GM18861 (cell line): ENCODE measurements around the gene GATAD2A.

Experiments
- ATAC-seq: cut with Tn5 transposase; IDR thresholded peaks from one replicate; pipeline ENCODE4 v1.9.1; 2021; ENCODE audit not compliant: unreplicated experiment

GATAD2A gene

GRCh38 chr19:19505669-19506326 is 100.3 kb downstream of the GATAD2A start:
- no peak for ATAC-seq

- ATAC-seq = no peak
Measured at GRCh38 chr19:19506592-19506991, 101.1 kb downstream of the GATAD2A start.

- ATAC-seq = no peak
Measured at GRCh38 chr19:19507354-19507753, 101.9 kb downstream of the GATAD2A start.

DNA sequence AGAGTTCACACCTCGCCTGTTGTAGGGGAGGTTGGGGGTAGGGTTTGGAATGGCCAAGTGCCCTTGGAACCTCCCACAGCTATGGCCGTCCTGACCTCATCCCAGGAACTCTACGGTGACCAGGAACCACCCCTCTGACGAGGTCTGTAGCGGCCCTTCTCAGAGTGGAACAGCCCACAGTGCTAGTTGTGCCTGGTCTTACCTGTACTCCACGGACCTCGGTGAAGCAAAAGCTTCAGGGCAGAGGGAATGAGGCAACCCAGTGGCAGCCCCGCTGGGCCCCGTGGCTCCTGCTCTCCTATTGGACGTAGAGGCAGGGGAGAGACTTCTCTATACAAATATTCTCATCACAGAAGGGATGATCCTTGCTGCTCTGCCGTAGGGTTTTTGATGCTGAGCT is 102.7 kb downstream of the GATAD2A start:
- ATAC-seq = no peak

GRCh38 chr19:19510432-19510831 is 105.0 kb downstream of the GATAD2A start:
- no peak for ATAC-seq

GRCh38 chr19:19513682-19514081 is 108.2 kb downstream of the GATAD2A start:
- no peak for ATAC-seq

GRCh38 chr19:19514215-19514657 is 108.8 kb downstream of the GATAD2A start:
- ATAC-seq = no peak

DNA sequence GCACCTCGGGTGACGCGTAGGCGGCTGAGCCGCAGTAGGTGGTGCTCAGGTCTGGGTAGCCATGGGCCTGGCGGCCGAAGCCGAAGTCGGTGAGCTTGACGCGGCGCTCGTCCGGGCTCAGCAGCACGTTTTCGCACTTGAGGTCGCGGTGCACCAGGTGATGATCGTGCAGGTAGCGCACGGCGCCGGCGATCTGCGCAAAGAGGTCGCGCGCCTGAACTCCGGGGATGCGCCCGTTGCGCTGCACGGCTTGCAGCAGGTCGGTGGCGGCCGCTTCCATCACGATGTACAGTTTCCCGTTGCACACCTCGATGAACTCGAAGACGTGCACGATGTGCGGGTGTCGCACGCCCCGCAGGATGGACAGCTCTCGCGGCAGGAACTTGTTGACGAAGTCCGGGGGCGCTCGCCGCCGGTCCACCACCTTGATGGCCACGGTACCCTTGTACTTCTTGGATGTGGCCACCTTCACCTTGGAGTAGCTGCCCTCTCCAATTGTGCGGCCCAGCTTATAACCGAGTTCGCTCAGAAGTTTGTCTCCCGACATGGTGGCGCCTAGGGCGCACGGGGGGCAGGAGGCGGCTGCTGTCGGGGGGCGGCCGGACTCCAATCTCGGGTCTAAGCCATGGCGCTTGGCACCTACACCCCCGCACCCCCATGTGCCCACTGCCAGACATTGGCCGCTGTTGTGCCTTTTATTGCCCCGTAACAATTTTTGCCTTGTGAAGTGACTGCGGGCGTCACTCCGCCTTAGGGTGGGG is 109.6 kb downstream of the GATAD2A start, which contains the start of gene TSSK6:
Gene TSSK6, minus strand, starts transcription at position 668 of the 761 bp plus-strand sequence. Its CDS starts 121 bp downstream, at position 547.
- no peak for ATAC-seq

GRCh38 chr19:19515642-19516519 is 110.4 kb downstream of the GATAD2A start, which contains the start of gene NDUFA13:
TSS of gene NDUFA13 (plus strand) at chr19:19516225. CDS start at chr19:19516239, 14 bp downstream.
- peak; percentile 82 for ATAC-seq

- ATAC-seq = no peak
Measured at GRCh38 chr19:19517235-19517619, 111.8 kb downstream of the GATAD2A start.

DNA sequence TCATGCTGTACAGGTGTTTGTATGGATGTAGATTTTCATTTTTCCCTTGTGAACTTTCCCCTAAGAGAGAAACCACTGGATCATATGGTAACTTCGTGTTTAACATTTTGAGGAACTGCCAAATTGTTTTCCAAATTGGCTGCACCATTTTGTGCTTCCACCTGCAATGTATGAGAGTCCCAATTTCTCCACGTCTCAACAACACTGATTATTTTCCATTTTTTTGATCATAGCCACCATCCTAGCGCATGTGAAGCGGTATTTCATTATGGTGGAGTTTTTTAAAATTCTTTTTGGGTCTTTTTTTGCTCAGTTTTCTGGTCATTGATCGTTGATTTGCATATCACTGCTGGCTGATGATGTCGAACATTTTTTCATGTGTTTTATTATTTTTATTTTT is 115.5 kb downstream of the GATAD2A start:
- ATAC-seq = no peak

DNA sequence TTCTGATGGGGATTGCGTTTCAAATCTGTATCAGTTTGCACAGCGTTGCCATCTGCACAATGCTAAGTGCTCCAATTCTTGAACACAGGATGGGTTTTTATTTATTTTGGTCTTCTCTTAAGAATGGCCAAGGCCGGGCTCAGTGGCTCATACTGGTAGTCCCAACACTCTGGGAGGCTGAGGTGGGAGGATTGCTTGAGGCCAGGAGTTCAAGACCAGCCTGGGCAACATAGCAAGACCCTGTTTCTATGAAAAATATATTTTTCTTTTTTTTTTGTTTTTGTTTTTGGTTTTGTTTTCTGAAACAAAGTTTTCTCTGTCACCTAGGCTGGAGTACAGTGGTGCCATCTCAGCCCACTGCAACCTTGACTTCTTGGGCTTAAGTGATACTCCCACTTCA is 117.7 kb downstream of the GATAD2A start:
- ATAC-seq = no peak

DNA sequence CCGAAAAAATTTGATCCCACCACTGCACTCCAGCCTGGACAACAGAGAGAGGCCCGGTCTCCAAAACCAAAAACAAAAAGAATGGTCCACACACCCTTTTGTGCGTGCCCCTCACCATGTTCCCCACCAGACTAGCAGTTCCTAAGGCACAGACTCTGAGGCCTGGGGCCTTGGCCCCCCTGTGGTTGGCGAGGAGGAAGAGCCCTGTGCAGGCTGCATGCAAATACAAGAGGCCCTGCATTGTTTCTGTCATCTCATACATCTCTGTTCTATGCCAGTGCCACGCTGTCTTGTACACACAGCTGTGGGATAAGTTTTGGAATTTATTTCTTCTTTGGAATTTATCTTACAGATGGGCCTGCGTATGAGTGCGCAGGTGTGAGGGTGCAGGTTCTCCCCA is 118.6 kb downstream of the GATAD2A start:
- ATAC-seq = peak; percentile 53

GRCh38 chr19:19525611-19526380 is 120.3 kb downstream of the GATAD2A start:
- no peak for ATAC-seq

DNA sequence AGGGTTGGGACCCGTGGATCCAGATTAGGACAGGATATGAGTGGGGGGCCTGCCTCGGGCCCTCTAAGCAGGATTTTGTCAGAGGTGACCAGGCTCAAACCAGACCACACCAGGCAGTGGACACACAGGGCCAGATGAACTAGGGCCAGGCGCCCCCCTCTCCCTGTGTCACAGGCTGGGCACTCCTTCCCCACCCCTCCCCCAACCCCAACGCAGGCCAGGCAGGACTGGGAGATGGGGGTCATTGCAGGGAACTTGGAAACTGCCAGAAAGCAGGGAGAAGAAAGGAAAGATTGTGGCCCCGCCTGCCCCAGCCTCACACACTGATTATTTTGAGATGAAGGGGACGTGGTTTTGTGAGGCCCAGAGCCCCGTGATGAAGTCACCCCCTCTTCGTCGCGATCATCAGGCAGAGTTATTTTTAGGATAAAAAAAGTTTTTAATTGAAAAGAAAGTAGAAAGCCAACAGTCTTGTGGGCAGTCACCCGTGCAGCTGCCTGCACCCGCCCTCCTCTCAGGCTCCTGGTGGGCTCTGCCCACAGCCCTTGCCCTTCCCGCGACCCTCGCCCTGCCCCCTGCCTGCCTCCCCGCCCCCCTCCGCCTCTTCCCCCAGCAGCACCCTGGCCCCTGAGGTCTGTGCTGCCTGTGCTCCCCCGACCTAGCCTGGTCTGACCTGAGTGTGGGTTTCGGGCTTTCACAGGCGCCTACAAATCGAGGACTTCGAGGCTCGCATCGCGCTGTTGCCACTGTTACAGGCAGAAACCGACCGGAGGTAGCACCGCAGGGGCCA is 121.3 kb downstream of the GATAD2A start:
- ATAC-seq = no peak

- ATAC-seq = no peak
Measured at GRCh38 chr19:19527371-19527656, 121.8 kb downstream of the GATAD2A start.

GRCh38 chr19:19527674-19528625 is 122.5 kb downstream of the GATAD2A start:
- no peak for ATAC-seq

DNA sequence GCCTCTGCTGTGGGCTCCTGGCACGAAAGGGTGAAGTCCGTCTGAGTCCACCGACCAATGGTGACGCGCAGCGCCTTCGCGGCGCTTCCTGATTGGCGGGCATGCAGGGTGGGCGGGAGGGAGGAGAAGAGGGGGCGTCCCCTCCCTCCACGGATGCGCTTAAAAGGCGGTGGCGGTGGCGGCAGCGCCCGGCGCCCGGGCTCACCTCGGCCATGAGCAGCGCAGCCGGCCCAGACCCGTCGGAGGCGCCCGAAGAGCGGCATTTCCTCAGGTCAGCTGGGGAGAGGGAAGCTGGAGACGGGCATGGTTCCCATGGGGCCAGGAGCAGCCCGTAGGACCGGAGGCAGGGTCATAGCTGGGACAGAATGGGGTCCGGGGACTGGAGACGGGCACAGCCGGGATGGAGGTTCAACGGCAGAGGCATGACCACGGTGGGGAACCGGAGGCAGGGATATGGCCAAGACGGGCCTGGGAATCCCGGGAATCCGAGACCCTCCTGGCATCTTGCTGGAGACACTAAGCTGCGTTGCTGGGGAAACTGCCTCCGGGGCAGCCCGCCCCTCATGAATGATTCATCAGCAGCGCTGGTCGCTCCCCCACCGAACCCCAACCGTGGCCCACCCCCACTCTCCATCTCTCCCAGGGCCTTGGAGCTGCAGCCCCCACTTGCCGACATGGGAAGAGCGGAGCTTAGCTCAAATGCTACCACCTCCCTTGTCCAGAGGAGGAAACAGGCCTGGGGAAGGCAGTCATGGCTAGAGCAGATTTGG is 123.4 kb downstream of the GATAD2A start, which contains the start of gene YJEFN3:
Gene YJEFN3, plus strand, starts transcription at position 191 of the 770 bp plus-strand sequence. Its CDS starts 22 bp downstream, at position 213.
- ATAC-seq = no peak
